HepG2 (cell line): ENCODE data around the gene ELAPOR1. TPM values are rescaled to one million over a fixed set of nuclear protein-coding genes. Genes with fewer than 3 reads are reported as not detected.

Experiments
- ARNT2 ChIP-seq: sonication (generic); formaldehyde crosslinking; IDR thresholded peaks from 2 replicates; pipeline ENCODE4 v1.8.0; 2022; ENCODE audit warnings: mild to moderate bottlenecking, low read depth, missing genetic modification reagents, moderate library complexity
- ASH2L ChIP-seq: fragments of 300-600, 200-600 bp; sonication (generic); IDR thresholded peaks from 2 replicates; pipeline ENCODE4 v1.7.0; 2017; ENCODE audit warnings: low read depth, mild to moderate bottlenecking, moderate library complexity, mixed read lengths, low read length; ENCODE audit not compliant: insufficient read length
- CHD4 ChIP-seq: fragments of 200-600 bp; sonication (generic); IDR thresholded peaks from 2 replicates; pipeline ENCODE4 v1.7.0; 2017; ENCODE audit warnings: mild to moderate bottlenecking, low read length, borderline replicate concordance
- FOXA3 ChIP-seq: IDR thresholded peaks from 2 replicates; pipeline ENCODE4 v1.6.1; 2016; ENCODE audit warnings: missing genetic modification reagents, missing compliant biosample characterization
- NFE2 ChIP-seq: sonication (generic); formaldehyde crosslinking; IDR thresholded peaks from 2 replicates; pipeline ENCODE4 v1.4.0; 2020; ENCODE audit warnings: missing genetic modification reagents
- NFYB ChIP-seq: sonication (generic); formaldehyde crosslinking; IDR thresholded peaks from 2 replicates; pipeline ENCODE4 v1.4.0; 2020; ENCODE audit warnings: missing genetic modification reagents
- PBX2 ChIP-seq: IDR thresholded peaks from 2 replicates; pipeline ENCODE4 v1.6.1; 2016; ENCODE audit warnings: control low read depth
- REST ChIP-seq, 2 experiments: IDR thresholded peaks; 2 replicates each; pipeline ENCODE4 v1.6.1; 2011 to 2012; ENCODE audit warnings: low read length in 2 of 2, borderline replicate concordance in 1 of 2, low read depth in 1 of 2, mild to moderate bottlenecking in 1 of 2, moderate library complexity in 1 of 2
- RXRA ChIP-seq: sonication (generic); formaldehyde crosslinking; IDR thresholded peaks from 2 replicates; pipeline ENCODE4 v1.5.1; 2020; ENCODE audit warnings: missing genetic modification reagents
- SOX5 ChIP-seq: IDR thresholded peaks from 2 replicates; pipeline ENCODE4 v1.6.1; 2016; ENCODE audit warnings: borderline replicate concordance
- TOE1 ChIP-seq: sonication (generic); formaldehyde crosslinking; IDR thresholded peaks from 2 replicates; pipeline ENCODE4 v1.4.0; 2020; ENCODE audit warnings: mild to moderate bottlenecking, missing genetic modification reagents
- ZNF280B ChIP-seq: sonication (generic); formaldehyde crosslinking; IDR thresholded peaks from 2 replicates; pipeline ENCODE4 v1.5.0; 2020; ENCODE audit warnings: missing genetic modification reagents, mild to moderate bottlenecking, borderline replicate concordance
- polyA plus RNA-seq, 8 experiments: library from polyadenylated mRNA; depleted of rRNA in 3 of 8; stranded (reverse) in 7 of 8; unstranded in 1 of 8; fragments of >200 nt; fragmentation: Illumina TruSeq in 4 of 8; extraction: Trizol in 4 of 8; gene quantifications; 2 replicates each; pipeline versions ENCODE4 v1.2.1 to v1.2.3, GENCODE V29; 2011 to 2016; ENCODE audit warnings: low read depth in 4 of 8, missing spikeins in 1 of 8, mixed read lengths in 1 of 8; ENCODE audit not compliant: insufficient read depth in 1 of 8
- total RNA-seq, 5 experiments: library from RNA; depleted of rRNA; stranded (reverse); fragments of >200 nt; fragmentation: Illumina TruSeq; extraction: Trizol; gene quantifications; 2 replicates each; pipeline ENCODE4 v1.2.3, GENCODE V29; 2016; ENCODE audit warnings: low read depth in 1 of 5
- TF ChIP-seq, protein P1 (sequence below): sonication (generic); IDR thresholded peaks from 2 replicates; pipeline ENCODE4 v1.6.1; 2016; ENCODE audit warnings: low read depth, borderline replicate concordance
- TF ChIP-seq, protein P2 (sequence below): IDR thresholded peaks from 2 replicates; pipeline ENCODE4 v1.4.0; 2020; ENCODE audit warnings: mild to moderate bottlenecking, missing genetic modification reagents
- TF ChIP-seq, protein P3 (sequence below): sonication (generic); formaldehyde crosslinking; IDR thresholded peaks from 2 replicates; pipeline ENCODE4 v1.4.0; 2020; ENCODE audit warnings: missing genetic modification reagents; ENCODE audit errors: not compliant biosample characterization
- TF ChIP-seq, protein P4 (sequence below): sonication (generic); formaldehyde crosslinking; IDR thresholded peaks from 2 replicates; pipeline ENCODE4 v1.5.1; 2020; ENCODE audit warnings: missing genetic modification reagents, mild to moderate bottlenecking, borderline replicate concordance

The ELAPOR1 gene
- total and polyA plus RNA-seq, 2 of the 13 experiments (the other 11 are each of a cell fraction or from before 2014, with no cell fraction given) = 0.13 to 0.20 TPM

- TF ChIP-seq TOE1 (CRISPR knock-in tag) (no peak), SOX5 (CRISPR knock-in tag) (peak; percentile 84), NFE2 (CRISPR knock-in tag) (no peak), NFYB (CRISPR knock-in tag) (no peak), FOXA3 (CRISPR knock-in tag) (peak; percentile 27; the same call in 1 of the 2 replicates), ARNT2 (CRISPR knock-in tag) (no peak), PBX2 (CRISPR knock-in tag) (no peak), ASH2L (peak; percentile 69), CHD4 (peak; percentile 99), REST (IDR thresholded peaks at IDR 0.05; ENCODE audit: borderline replicate concordance in 1 of 2, low read depth in 1 of 2, low read length in 2 of 2) (no peak), ZNF280B (no peak), RXRA (CRISPR knock-in tag) (no peak; the same call in 1 of the 2 replicates)
- TF ChIP-seq, protein P1, sequence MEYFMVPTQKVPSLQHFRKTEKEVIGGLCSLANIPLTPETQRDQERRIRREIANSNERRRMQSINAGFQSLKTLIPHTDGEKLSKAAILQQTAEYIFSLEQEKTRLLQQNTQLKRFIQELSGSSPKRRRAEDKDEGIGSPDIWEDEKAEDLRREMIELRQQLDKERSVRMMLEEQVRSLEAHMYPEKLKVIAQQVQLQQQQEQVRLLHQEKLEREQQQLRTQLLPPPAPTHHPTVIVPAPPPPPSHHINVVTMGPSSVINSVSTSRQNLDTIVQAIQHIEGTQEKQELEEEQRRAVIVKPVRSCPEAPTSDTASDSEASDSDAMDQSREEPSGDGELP = no peak
- TF ChIP-seq, protein P2, sequence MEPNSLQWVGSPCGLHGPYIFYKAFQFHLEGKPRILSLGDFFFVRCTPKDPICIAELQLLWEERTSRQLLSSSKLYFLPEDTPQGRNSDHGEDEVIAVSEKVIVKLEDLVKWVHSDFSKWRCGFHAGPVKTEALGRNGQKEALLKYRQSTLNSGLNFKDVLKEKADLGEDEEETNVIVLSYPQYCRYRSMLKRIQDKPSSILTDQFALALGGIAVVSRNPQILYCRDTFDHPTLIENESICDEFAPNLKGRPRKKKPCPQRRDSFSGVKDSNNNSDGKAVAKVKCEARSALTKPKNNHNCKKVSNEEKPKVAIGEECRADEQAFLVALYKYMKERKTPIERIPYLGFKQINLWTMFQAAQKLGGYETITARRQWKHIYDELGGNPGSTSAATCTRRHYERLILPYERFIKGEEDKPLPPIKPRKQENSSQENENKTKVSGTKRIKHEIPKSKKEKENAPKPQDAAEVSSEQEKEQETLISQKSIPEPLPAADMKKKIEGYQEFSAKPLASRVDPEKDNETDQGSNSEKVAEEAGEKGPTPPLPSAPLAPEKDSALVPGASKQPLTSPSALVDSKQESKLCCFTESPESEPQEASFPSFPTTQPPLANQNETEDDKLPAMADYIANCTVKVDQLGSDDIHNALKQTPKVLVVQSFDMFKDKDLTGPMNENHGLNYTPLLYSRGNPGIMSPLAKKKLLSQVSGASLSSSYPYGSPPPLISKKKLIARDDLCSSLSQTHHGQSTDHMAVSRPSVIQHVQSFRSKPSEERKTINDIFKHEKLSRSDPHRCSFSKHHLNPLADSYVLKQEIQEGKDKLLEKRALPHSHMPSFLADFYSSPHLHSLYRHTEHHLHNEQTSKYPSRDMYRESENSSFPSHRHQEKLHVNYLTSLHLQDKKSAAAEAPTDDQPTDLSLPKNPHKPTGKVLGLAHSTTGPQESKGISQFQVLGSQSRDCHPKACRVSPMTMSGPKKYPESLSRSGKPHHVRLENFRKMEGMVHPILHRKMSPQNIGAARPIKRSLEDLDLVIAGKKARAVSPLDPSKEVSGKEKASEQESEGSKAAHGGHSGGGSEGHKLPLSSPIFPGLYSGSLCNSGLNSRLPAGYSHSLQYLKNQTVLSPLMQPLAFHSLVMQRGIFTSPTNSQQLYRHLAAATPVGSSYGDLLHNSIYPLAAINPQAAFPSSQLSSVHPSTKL (CRISPR knock-in tag) = peak; percentile 56; the same call in 1 of the 2 replicates
- TF ChIP-seq, protein P3, sequence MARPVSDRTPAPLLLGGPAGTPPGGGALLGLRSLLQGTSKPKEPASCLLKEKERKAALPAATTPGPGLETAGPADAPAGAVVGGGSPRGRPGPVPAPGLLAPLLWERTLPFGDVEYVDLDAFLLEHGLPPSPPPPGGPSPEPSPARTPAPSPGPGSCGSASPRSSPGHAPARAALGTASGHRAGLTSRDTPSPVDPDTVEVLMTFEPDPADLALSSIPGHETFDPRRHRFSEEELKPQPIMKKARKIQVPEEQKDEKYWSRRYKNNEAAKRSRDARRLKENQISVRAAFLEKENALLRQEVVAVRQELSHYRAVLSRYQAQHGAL (CRISPR knock-in tag) = no peak
- TF ChIP-seq, protein P4, sequence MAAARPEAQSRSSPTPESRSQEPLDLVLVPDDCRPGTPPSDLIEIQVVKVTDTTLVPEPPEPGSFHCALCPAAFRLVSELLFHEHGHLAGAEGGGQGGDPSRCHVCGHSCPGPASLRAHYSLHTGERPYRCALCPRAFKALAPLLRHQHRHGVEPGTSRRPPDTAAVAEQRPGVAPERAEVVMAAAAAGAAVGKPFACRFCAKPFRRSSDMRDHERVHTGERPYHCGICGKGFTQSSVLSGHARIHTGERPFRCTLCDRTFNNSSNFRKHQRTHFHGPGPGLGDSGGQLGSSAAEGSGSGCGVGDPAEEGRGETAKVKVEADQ (CRISPR knock-in tag) = no peak
Measured at GRCh38 chr1:109156916-109157385, 43.0 kb downstream of the ELAPOR1 start (continued).
